HCT116 (cell line): ENCODE measurements around the gene ZBTB1. TPM values are rescaled to one million over a fixed set of nuclear protein-coding genes. Genes with fewer than 3 reads are reported as not detected.

Experiments
- ATAC-seq: fragments of 200-7000 bp; cut with Tn5 transposase; 2 replicates; pipeline ENCODE4 v1.9.1; 2020; ENCODE audit warnings: mild to moderate bottlenecking, moderate library complexity
- BruUV-seq: library from RNA; stranded (reverse); fragments of 400-500 nt; replicated peaks from 2 replicates; lab custom pipeline; 2021; lab: Mats Ljungman, UMichigan
- CTCF ChIA-PET: fragments of 300-600 bp; sonication (Branson Sonifier 250); formaldehyde crosslinking; loops from one replicate; lab custom pipeline; 2021; ENCODE audit warnings: antibody characterized with exemption; lab: Charles Lee
- POLR2A ChIA-PET: fragments of 300-600, 350-600 bp; sonication (Branson Sonifier 250); formaldehyde crosslinking; loops from one replicate; lab custom pipeline; 2021; ENCODE audit warnings: antibody characterized with exemption; lab: Charles Lee
- RAD21 ChIA-PET, 2 experiments: fragments of 300-600 bp; sonication (Branson Sonifier 250); formaldehyde crosslinking; loops; one replicate each; lab custom pipeline; 2023; ENCODE audit warnings: low total read pairs in 2 of 2; ENCODE audit not compliant: uncharacterized antibody in 2 of 2, unreplicated experiment in 2 of 2, low non-redundant PET in 1 of 2; lab: Charles Lee
- DNase-seq: peaks from one replicate; pipeline ENCODE4 v3.0.0-alpha.2; 2010; ENCODE audit warnings: low read depth, low spot score
- H2AFZ ChIP-seq: fragments of 200-600 bp; shearing (Covaris generic), sonication (generic); 2 replicates; pipeline ENCODE4 v1.6.1; 2017; ENCODE audit warnings: low read depth, mixed run types, mixed read lengths, antibody characterized with exemption, low read length; ENCODE audit not compliant: poor library complexity, severe bottlenecking
- H3K27ac ChIP-seq: 2 replicates; pipeline ENCODE4 v1.5.1; 2012; ENCODE audit warnings: low read depth, low read length
- H3K27me3 ChIP-seq: fragments of 200-600 bp; sonication (generic); 2 replicates; pipeline ENCODE4 v1.6.1; 2016; ENCODE audit warnings: mixed run types, low read length, mixed read lengths; ENCODE audit not compliant: insufficient read depth
- H3K36me3 ChIP-seq, 2 experiments: fragments of 200-500 bp in 1 of 2; fragments of 200-600 bp in 1 of 2; sonication (Bioruptor generic) in 1 of 2; sonication (generic) in 1 of 2; 2 replicates each; pipeline versions ENCODE4 v1.5.1 to v1.6.1; 2014 to 2016; ENCODE audit warnings: low read length in 2 of 2, inconsistent platforms in 1 of 2, mixed read lengths in 1 of 2, mixed run types in 1 of 2; ENCODE audit not compliant: insufficient read depth in 2 of 2, control insufficient read depth in 1 of 2
- H3K4me1 ChIP-seq, 2 experiments: fragments of 200-600 bp in 1 of 2; sonication (generic) in 1 of 2; 2 replicates each; pipeline versions ENCODE4 v1.5.1 to v1.6.1; 2012 to 2017; ENCODE audit warnings: low read length in 2 of 2, inconsistent platforms in 1 of 2, mild to moderate bottlenecking in 1 of 2, mixed read lengths in 1 of 2, mixed run types in 1 of 2, moderate library complexity in 1 of 2; ENCODE audit not compliant: insufficient read depth in 2 of 2, control insufficient read depth in 1 of 2
- H3K4me2 ChIP-seq: fragments of 200-600 bp; sonication (generic); 2 replicates; pipeline ENCODE4 v1.6.1; 2017; ENCODE audit warnings: mixed run types, low read length, mixed read lengths
- H3K4me3 ChIP-seq, 2 experiments: fragments of 200-600 bp in 1 of 2; sonication (generic) in 1 of 2; replicated peaks in 1 of 2; 2 replicates each; pipeline ENCODE4 v1.5.1; 2011 to 2016; ENCODE audit warnings: low read length in 2 of 2, control low read depth in 1 of 2, low read depth in 1 of 2, mild to moderate bottlenecking in 1 of 2, mixed read lengths in 1 of 2, mixed run types in 1 of 2
- H3K79me2 ChIP-seq: fragments of 200-600 bp; sonication (generic); 2 replicates; pipeline ENCODE4 v1.6.1; 2017; ENCODE audit warnings: mild to moderate bottlenecking, mixed run types, low read length, moderate library complexity, mixed read lengths; ENCODE audit not compliant: insufficient read depth
- H3K9ac ChIP-seq: fragments of 200-600 bp; sonication (generic); 2 replicates; pipeline ENCODE4 v1.6.1; 2016; ENCODE audit warnings: low read length, mixed read lengths
- H3K9me2 ChIP-seq: fragments of 200-600 bp; sonication (generic), shearing (Covaris generic); 2 replicates; pipeline ENCODE4 v1.6.1; 2017; ENCODE audit warnings: mixed run types, mild to moderate bottlenecking, moderate library complexity; ENCODE audit not compliant: insufficient read depth
- H3K9me3 ChIP-seq, 2 experiments: fragments of 200-500 bp in 1 of 2; fragments of 200-600 bp in 1 of 2; sonication (Bioruptor generic) in 1 of 2; sonication (generic) in 1 of 2; 2 replicates each; pipeline ENCODE4 v1.6.1; 2014 to 2017; ENCODE audit warnings: low read length in 2 of 2, mixed read lengths in 2 of 2, inconsistent platforms in 1 of 2, low read depth in 1 of 2, mild to moderate bottlenecking in 1 of 2, mixed run types in 1 of 2, moderate library complexity in 1 of 2; ENCODE audit not compliant: control insufficient read depth in 1 of 2, insufficient read depth in 1 of 2
- H4K20me1 ChIP-seq: fragments of 200-600 bp; sonication (generic), shearing (Covaris generic); 2 replicates; pipeline ENCODE4 v1.6.1; 2017; ENCODE audit warnings: mixed run types, mild to moderate bottlenecking, moderate library complexity; ENCODE audit not compliant: insufficient read depth
- ATF3 ChIP-seq: IDR thresholded peaks from 2 replicates; pipeline ENCODE4 v1.6.1; 2012
- CBX3 ChIP-seq: IDR thresholded peaks from 2 replicates; pipeline ENCODE4 v1.6.1; 2012; ENCODE audit warnings: low read depth
- CEBPB ChIP-seq: IDR thresholded peaks from 2 replicates; pipeline ENCODE4 v1.6.1; 2012; ENCODE audit warnings: low read depth
- CTCF ChIP-seq, 3 experiments: fragments of 200-600 bp in 1 of 3; sonication (generic) in 1 of 3; IDR thresholded peaks in 2 of 3; conservative IDR thresholded peaks in 1 of 3; 2 replicates each; pipeline ENCODE4 v1.5.1; 2012 to 2017; ENCODE audit warnings: low read depth in 2 of 3, low read length in 2 of 3, antibody characterized with exemption in 1 of 3, borderline replicate concordance in 1 of 3, control low read depth in 1 of 3, mild to moderate bottlenecking in 1 of 3, mixed read lengths in 1 of 3, mixed run types in 1 of 3, moderate library complexity in 1 of 3; ENCODE audit not compliant: insufficient read depth in 1 of 3
- EZH2phosphoT487 ChIP-seq: fragments of 200-600 bp; IDR thresholded peaks from 2 replicates; pipeline ENCODE4 v1.6.1; 2018; ENCODE audit warnings: antibody characterized with exemption, borderline replicate concordance
- FOSL1 ChIP-seq: IDR thresholded peaks from 2 replicates; pipeline ENCODE4 v1.6.1; 2012; ENCODE audit warnings: low read depth
- JUND ChIP-seq: IDR thresholded peaks from 2 replicates; pipeline ENCODE4 v1.6.1; 2012
- MAX ChIP-seq: IDR thresholded peaks from 2 replicates; pipeline ENCODE4 v1.6.1; 2012
- SP1 ChIP-seq: IDR thresholded peaks from 2 replicates; pipeline ENCODE4 v1.6.1; 2012; ENCODE audit warnings: low read depth
- SRF ChIP-seq: IDR thresholded peaks from 2 replicates; pipeline ENCODE4 v1.6.1; 2012; ENCODE audit warnings: low read depth
- YY1 ChIP-seq: IDR thresholded peaks from 2 replicates; pipeline ENCODE4 v1.6.1; 2011; ENCODE audit warnings: low read length, low read depth, moderate library complexity, mild to moderate bottlenecking; ENCODE audit not compliant: insufficient replicate concordance; ENCODE audit errors: extremely low read depth
- ZBTB33 ChIP-seq: IDR thresholded peaks from 2 replicates; pipeline ENCODE4 v1.6.1; 2011; ENCODE audit warnings: mild to moderate bottlenecking, low read length, moderate library complexity; ENCODE audit not compliant: insufficient replicate concordance; ENCODE audit errors: extremely low read depth
- ZFX ChIP-seq: fragments of 450-650 bp; IDR thresholded peaks from 2 replicates; pipeline ENCODE4 v1.6.1; 2017
- intact Hi-C: fragments of 100-400 bp; cut with micrococcal nuclease; formaldehyde crosslinking; loops from 2 replicates; pipeline ENCODE4 v1.10.0; 2022
- total RNA-seq: library from RNA; stranded (reverse); gene quantifications from one replicate; pipeline ENCODE4 v1.2.1, GENCODE V29; 2021; ENCODE audit not compliant: unreplicated experiment

ZBTB1 gene
- total RNA-seq, 1 experiment from 2014 or later: 20.6 TPM

GRCh38 chr14:64549791-64550620, 45.4 kb downstream of the ZBTB1 start, which contains the start of gene PPP1R36:
TSS of gene PPP1R36 (plus strand) at chr14:64549961. CDS start at chr14:64549998, 37 bp downstream.
- H3K27me3 ChIP-seq: no peaks in the 10 kb centered on the region
- ChIA-PET RAD21 (no interaction called here), CTCF (no interaction called here), POLR2A (no interaction called here)
- no peak for DNase-seq
- no peaks in the 10 kb centered on the region for H3K36me3 ChIP-seq
- no peaks in the 10 kb centered on the region for H3K4me1 ChIP-seq
- no peaks in the 10 kb centered on the region for H3K79me2 ChIP-seq
- H3K27ac ChIP-seq: no peak within 1 kb of the TSS
- intact Hi-C loops: loop anchor here (10.0 kb wide), 1 partner anchor 85 kb away; no protein-coding TSS in a partner anchor
- TF ChIP-seq EZH2phosphoT487 (no peak), ZBTB33 (no peak), YY1 (no peak), ATF3 (no peak), CBX3 (no peak), SRF (no peak), FOSL1 (no peak), JUND (no peak), SP1 (no peak), CEBPB (no peak), CTCF (IDR thresholded peaks at IDR 0.05 in 2 of 3, conservative IDR thresholded peaks at IDR 0.05 in 1 of 3; ENCODE audit: borderline replicate concordance in 1 of 3, insufficient read depth in 1 of 3, low read depth in 2 of 3, low read length in 2 of 3) (no peak), MAX (no peak), ZFX (no peak)
- no peaks in the 10 kb centered on the region for H3K9me3 ChIP-seq
- no peak within 1 kb of the TSS for H3K4me3 ChIP-seq
- no peak within 1 kb of the TSS for H3K4me2 ChIP-seq
- BruUV-seq: no TSS peak
- ATAC-seq: no peak
- no peaks in the 10 kb centered on the region for H4K20me1 ChIP-seq
- H3K9me2 ChIP-seq: no peaks in the 10 kb centered on the region
- H2AFZ ChIP-seq: no peak within 1 kb of the TSS
- H3K9ac ChIP-seq: no peak within 1 kb of the TSS
